Muscle of arm (tissue), 12 donors: Measurements from ENCODE around the gene KCNK3. TPM values are rescaled to one million over a fixed set of nuclear protein-coding genes. Genes with fewer than 3 reads are reported as not detected.
"Not testable (repeated sequence)": the region's sequence is repeated elsewhere in the genome, so short reads cannot be mapped to it uniquely, and the experiment has no call there.

ENCODE experiments used
- DNase-seq: peaks from one replicate; pipeline ENCODE4 v3.0.0-alpha.2; 2013
- polyA plus RNA-seq, 12 donors: library from polyadenylated mRNA; unstranded; fragments of 120-200 nt; gene quantifications; one replicate each; pipeline ENCODE4 v1.2.1, GENCODE V29; 2013; ENCODE audit not compliant: insufficient read length in 12 of 12

Gene KCNK3
- polyA plus RNA-seq, 12 donors, result 0.48 to 5.8 (median 0.92) TPM; not detected in 1

DNA sequence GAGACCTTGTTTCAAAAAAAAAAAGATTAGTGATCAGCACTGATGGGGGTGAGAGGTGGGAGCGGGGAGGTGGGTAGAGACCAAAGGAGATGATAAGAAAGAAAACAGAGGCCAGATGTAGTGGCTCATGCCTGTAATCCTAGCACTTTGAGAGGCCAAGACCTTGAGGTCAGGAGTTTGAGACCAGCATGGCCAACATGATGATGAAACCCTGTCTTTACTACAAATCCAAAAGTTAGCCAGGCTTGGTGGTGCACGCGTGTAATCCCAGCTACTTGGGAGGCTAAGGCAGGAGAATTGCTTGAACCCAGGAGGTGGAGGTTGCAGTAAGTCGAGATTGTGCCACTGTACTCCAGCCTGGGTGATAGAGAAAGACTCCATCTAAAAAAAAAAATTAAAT, 62.0 kb downstream of the KCNK3 start:
- DNase-seq, result no peak

- no peak for DNase-seq
These were observed 62.6 kb downstream of the KCNK3 start for GRCh38 chr2:26754972-26755670.

GRCh38 chr2:26756337-26756736, 63.8 kb downstream of the KCNK3 start:
- DNase-seq, result no peak

GRCh38 chr2:26757873-26758789, 65.6 kb downstream of the KCNK3 start:
- no peak for DNase-seq

- no peak for DNase-seq
These were observed 66.3 kb downstream of the KCNK3 start for GRCh38 chr2:26758790-26759321.

GRCh38 chr2:26759845-26760244, 67.3 kb downstream of the KCNK3 start:
- DNase-seq, result no peak

DNA sequence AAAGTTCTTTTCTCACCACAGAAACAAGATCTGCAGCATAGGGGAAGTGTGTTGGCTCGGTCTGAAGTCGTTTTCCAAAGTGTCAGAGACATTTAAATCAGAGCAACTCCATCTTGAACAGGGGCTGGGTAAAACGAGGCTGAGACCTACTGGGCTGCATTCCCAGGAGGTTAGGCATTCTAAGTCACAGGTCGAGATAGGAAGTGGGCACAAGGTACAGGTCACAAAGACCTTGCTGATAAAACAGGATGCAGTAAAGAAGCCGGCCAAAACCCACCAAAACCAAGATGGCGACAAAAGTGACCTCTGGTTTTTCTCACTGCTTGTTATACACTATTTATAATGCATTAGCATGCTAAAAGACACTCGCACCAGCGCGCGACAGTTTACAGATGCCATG, 68.5 kb downstream of the KCNK3 start:
- DNase-seq, result not testable (repeated sequence)

DNA sequence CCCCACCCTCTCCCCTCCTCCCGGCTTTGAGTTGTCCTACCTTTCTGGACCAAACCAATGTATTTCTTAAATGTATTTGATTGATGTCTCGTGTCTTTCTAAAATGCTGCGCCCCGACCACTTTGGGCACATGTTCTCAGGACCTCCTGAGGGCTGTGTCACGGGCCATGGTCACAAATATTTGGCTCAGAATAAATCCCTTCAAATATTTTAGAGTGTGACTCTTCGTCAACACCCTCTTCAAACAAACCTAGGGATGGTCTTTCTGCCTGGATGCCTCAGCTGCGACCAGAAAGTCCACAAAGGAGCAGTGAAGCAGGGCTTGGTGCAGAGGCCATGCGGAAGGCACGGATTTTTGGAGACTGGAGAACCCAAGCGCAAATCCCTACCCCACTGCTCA, 70.5 kb downstream of the KCNK3 start:
- no peak for DNase-seq

DNA sequence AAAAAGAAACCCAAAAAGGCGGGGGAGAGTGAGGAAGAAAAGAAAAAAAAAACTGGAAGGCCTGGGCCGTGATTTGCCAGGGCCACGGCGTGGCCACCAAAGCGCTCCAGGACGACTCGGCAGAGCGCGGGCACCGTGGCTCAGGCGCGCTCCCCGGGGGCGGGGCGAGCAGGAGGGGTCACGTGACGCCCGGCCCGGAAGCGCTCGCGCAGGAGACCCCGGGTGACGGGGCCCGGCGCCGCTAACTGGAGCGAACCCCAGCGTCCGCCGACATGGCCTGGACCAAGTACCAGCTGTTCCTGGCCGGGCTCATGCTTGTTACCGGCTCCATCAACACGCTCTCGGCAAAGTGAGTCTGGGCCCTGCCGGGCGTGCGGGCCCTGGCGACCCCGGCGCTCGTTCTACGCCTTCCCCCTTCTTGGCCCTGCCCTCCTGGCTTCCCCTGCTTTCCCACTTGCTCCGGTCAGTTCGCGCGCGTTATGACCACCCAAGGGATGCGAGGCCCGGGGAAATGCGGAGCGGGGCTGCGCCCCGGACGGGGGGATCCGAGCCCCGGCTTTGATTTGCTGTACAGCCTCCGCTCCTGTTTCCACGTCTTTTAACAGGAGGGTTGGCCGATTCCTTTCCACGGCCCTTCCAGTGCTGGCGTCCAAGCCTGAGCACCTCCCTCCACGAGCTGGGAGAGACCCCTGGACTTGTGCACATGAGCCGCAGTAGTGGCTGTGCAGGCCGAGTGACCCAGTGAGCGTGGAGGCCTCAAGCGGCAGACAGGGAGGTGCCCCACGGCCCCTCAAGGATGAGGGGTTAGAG, 71.8 kb downstream of the KCNK3 start, which contains the start of gene SLC35F6:
SLC35F6 (plus strand) TSS at position 207 of the 810 bp plus-strand sequence; CDS start at position 273, 66 bp downstream.
- DNase-seq, result peak; percentile 81

DNA sequence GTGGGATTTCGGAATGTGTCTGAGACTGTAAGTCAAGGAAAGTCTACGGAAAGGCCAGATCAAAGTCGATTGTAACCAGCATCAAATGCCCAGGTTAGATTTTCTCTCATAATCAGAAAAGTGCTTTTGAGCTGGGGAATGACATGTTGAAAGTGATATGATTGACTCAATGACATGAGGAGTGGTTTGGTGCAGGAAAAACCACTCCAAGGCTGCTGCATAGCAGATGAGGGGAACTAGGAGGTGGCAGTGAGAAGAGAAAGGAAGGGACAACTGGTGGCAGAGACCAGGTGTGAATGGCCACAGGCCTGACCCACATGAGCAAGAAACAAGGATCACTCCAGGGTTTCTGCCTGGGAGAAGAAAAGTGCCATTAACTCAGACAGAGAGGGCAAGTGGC, 72.4 kb downstream of the KCNK3 start:
- DNase-seq, result no peak

DNA sequence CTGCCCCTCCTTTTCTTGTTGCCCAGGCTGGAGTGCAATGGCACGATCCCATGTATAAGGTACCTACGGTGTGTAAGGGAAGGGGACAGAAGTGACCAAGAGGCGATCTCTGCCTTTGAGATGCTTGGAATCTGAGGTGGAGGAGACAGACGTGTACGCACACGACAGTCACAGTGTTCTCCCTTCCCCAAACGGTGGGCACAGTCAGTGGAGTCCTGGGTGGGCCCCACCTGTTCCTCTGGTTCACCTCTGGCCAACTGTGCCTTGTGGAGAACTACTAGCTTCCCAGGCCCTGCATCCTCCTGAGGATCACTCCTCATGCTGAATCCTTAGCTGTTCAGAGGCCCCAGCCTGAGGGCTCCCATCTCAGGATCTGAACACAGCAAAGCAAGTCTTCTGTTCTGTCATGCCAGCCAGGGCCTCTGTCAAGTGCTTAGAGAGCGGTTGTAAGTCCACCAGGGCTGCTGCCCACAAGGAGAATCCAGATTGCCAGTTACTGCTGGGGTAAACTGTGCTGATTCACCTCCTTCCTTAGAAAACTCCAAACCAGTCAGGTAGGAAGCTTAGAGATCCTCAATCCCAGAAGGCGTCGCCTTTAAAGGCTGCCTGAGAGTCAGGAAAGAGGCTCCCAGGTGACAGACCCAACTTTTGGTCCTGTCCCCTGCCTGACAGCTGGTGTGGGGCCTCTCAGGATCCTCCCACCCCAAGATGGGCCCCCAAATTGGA, 73.1 kb downstream of the KCNK3 start:
- DNase-seq, result no peak

DNA sequence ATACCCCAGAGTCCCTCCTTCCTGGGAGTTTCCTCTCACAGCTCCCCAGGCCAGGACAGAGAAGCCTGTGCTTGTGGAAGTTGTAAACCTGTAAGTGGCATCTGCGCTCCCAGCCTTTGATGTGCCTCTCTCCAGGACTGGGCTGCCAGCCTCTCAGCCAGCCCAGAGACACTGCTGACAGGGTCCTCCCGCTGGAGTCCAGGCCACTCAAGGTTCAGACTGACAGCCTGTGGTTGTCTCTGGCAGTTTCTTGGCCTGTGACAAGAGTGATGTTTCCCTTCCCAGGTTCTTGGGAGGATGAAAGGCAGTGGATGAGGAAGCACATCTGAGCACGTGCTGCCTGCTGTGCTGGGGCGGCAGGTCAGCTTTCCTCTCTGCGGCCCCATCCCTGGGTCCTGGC, 74.6 kb downstream of the KCNK3 start:
- no peak for DNase-seq

- no peak for DNase-seq
These were observed 75.5 kb downstream of the KCNK3 start for GRCh38 chr2:26767894-26768487.

DNA sequence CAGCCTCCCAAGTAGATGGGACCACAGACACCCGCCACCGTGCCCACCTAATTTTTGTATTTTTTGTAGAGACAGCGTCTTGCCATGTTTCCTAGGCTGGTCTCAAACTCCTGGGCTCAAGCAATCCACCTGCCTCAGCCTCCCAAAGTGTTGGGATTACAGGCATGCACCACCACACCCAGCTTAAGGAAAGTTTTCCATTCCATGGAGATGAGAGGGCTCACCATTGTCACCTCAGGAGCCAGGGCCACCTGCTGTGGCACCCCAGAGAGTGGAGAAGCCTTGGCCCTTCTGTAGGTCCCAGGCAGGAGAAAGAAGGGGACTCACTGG, 76.2 kb downstream of the KCNK3 start:
- DNase-seq, result no peak

- DNase-seq, result peak; percentile 38
These were observed 76.7 kb downstream of the KCNK3 start for GRCh38 chr2:26769089-26769761.

DNA sequence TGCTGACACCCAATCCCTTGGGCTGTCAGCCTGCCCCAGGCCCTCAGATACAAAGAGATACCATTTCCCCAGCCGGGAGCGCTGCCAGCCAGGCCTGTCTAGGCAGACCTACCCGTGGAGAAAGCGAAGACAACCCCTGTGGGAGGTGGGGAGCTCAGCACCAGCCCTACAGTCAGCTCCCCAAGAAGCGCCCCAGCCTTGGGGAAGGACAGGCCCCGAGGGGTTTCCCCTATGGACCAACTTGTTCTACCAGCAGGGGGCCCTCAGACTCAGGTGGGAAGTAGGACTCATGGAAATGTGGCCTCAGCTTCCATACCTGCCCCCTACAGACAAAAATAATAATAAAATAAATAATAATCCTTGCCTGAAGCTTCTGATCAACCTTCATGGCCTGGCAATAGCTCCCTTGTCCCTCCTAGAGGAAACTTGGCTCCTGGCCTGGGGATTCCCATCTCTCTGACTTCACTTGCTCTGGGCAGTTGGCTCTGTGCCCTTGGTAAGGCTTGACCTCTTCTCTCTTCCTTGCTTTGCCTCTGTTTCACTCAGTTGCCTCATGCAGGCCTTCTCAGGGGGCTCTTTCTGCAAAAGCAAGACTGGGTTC, 78.6 kb downstream of the KCNK3 start:
- DNase-seq, result no peak

- peak; percentile 52 for DNase-seq
These were observed 79.8 kb downstream of the KCNK3 start for GRCh38 chr2:26772064-26773001.

- no peak for DNase-seq
These were observed 83.8 kb downstream of the KCNK3 start for GRCh38 chr2:26776195-26776800.
